Lung (tissue), 12 donors: Measurements from ENCODE around the gene VSTM2B. TPM values are rescaled to one million over a fixed set of nuclear protein-coding genes. Genes with fewer than 3 reads are reported as not detected.
A peak's percentile ranks its signal among the peaks of the same experiment; 100 is the strongest.

ENCODE experiments used
- ATAC-seq: fragments of 200-7000 bp; cut with Tn5 transposase; one replicate; pipeline ENCODE4 v1.9.1; 2020; ENCODE audit warnings: moderate number of reproducible peaks; ENCODE audit not compliant: insufficient read depth, low FRiP score
- DNase-seq, 3 donors: peaks; one replicate each; pipeline ENCODE4 v3.0.0-alpha.2; 2013 to 2017
- H3K27ac ChIP-seq, 2 donors: one replicate each; pipeline ENCODE4 v1.5.1; 2013; ENCODE audit warnings: mild to moderate bottlenecking in 2 of 2, moderate library complexity in 2 of 2, control low read depth in 1 of 2, inconsistent platforms in 1 of 2, low read depth in 1 of 2, low read length in 1 of 2
- H3K27me3 ChIP-seq, 3 donors: one replicate each; pipeline ENCODE4 v1.5.1; 2013; ENCODE audit warnings: low read length in 2 of 3; ENCODE audit not compliant: control insufficient read depth in 3 of 3, insufficient read depth in 3 of 3
- H3K36me3 ChIP-seq, 4 donors: one replicate each; pipeline ENCODE4 v1.5.1; 2013; ENCODE audit warnings: low read length in 4 of 4, mild to moderate bottlenecking in 1 of 4, moderate library complexity in 1 of 4; ENCODE audit not compliant: control insufficient read depth in 4 of 4, insufficient read depth in 4 of 4
- H3K4me1 ChIP-seq, 5 donors: one replicate each; pipeline ENCODE4 v1.5.1; 2013; ENCODE audit warnings: low read length in 5 of 5, mild to moderate bottlenecking in 2 of 5, moderate library complexity in 1 of 5; ENCODE audit not compliant: control insufficient read depth in 5 of 5, insufficient read depth in 5 of 5
- H3K4me3 ChIP-seq: one replicate; pipeline ENCODE4 v1.5.1; 2013; ENCODE audit warnings: mild to moderate bottlenecking, control low read depth, moderate library complexity
- H3K9ac ChIP-seq, 2 donors: one replicate each; pipeline ENCODE4 v1.5.1; 2013; ENCODE audit warnings: low read length in 2 of 2, control low read depth in 1 of 2; ENCODE audit not compliant: insufficient read depth in 1 of 2
- H3K9me3 ChIP-seq, 4 donors: one replicate each; pipeline ENCODE4 v1.5.1; 2013; ENCODE audit warnings: low read length in 3 of 4, mild to moderate bottlenecking in 1 of 4, moderate library complexity in 1 of 4; ENCODE audit not compliant: control insufficient read depth in 4 of 4, insufficient read depth in 3 of 4
- WGBS, 2 donors: extraction: QIAGEN DNeasy Blood & Tissue Kit; methylation state at CpG; one replicate each; pipeline ENCODE4 v1.1.7; 2013; 5-methylcytosine and 5-hydroxymethylcytosine counted together
- polyA plus RNA-seq, 2 donors: library from polyadenylated mRNA; stranded (reverse); fragments of 200-250 nt; gene quantifications; one replicate each; pipeline ENCODE4 v1.2.1, GENCODE V29; 2013
- total RNA-seq, 2 donors: library from RNA; depleted of rRNA in 1 of 2; stranded (reverse); fragments of >200 nt in 1 of 2; gene quantifications; one replicate each; pipeline ENCODE4 v1.2.1, GENCODE V29; 2014 to 2021
- TF ChIP-seq, protein P1 (sequence below): IDR thresholded peaks from 2 replicates; pipeline ENCODE4 v1.5.1; 2012; ENCODE audit warnings: mild to moderate bottlenecking; ENCODE audit errors: control extremely low read depth, extremely low read depth
- donor health status: control.
- donor health status: control.
- donor health status: Bipolar disorder and iron deficiency.
- donor health status: healthy.
- donor health status: DM: yes; HTN: yes; CAD: no.

Gene VSTM2B
- total and polyA plus RNA-seq, 4 donors, result not detected

- Histone ChIP-seq H3K27ac (no peak overlapping the region), H3K4me1 (no peaks in the 10 kb centered on the region), H3K4me3 (no peak overlapping the region), H3K36me3 (no peaks in the 10 kb centered on the region), H3K9me3 (peaks cover 0 to 19% (median 0%) of the 10 kb centered on the region in 4 donors), H3K9ac (no peak overlapping the region), H3K27me3 (peaks cover 0 to 4% (median 0%) of the 10 kb centered on the region in 3 donors)
- ATAC-seq (no peak), DNase-seq (peak; percentile 9 to 22 (median 22))
- 57 to 58% methylated on average over 34 of the region's 34 CpGs for WGBS, 2 donors
- TF ChIP-seq, protein P1, sequence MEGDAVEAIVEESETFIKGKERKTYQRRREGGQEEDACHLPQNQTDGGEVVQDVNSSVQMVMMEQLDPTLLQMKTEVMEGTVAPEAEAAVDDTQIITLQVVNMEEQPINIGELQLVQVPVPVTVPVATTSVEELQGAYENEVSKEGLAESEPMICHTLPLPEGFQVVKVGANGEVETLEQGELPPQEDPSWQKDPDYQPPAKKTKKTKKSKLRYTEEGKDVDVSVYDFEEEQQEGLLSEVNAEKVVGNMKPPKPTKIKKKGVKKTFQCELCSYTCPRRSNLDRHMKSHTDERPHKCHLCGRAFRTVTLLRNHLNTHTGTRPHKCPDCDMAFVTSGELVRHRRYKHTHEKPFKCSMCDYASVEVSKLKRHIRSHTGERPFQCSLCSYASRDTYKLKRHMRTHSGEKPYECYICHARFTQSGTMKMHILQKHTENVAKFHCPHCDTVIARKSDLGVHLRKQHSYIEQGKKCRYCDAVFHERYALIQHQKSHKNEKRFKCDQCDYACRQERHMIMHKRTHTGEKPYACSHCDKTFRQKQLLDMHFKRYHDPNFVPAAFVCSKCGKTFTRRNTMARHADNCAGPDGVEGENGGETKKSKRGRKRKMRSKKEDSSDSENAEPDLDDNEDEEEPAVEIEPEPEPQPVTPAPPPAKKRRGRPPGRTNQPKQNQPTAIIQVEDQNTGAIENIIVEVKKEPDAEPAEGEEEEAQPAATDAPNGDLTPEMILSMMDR, result no peak
These were observed 46.9 kb upstream of the VSTM2B start for GRCh38 chr19:29478578-29479565.

GRCh38 chr19:29479941-29480340 lies 45.9 kb upstream of the VSTM2B start:
- no peak for DNase-seq
- no peak for ATAC-seq
- no peak overlapping the region for H3K27ac ChIP-seq
- peaks cover 0 to under 1% (median 0%) of the 10 kb centered on the region in 3 donors for H3K27me3 ChIP-seq
- TF ChIP-seq, protein P1, result no peak
- H3K4me3 ChIP-seq, result no peak overlapping the region
- WGBS, 2 donors, result 79 to 85% methylated on average over 3 of the region's 3 CpGs
- H3K4me1 ChIP-seq, result no peaks in the 10 kb centered on the region
- no peak overlapping the region for H3K9ac ChIP-seq
- H3K36me3 ChIP-seq, result no peaks in the 10 kb centered on the region
- H3K9me3 ChIP-seq, result peaks cover 0 to 19% (median 0%) of the 10 kb centered on the region in 4 donors

DNA sequence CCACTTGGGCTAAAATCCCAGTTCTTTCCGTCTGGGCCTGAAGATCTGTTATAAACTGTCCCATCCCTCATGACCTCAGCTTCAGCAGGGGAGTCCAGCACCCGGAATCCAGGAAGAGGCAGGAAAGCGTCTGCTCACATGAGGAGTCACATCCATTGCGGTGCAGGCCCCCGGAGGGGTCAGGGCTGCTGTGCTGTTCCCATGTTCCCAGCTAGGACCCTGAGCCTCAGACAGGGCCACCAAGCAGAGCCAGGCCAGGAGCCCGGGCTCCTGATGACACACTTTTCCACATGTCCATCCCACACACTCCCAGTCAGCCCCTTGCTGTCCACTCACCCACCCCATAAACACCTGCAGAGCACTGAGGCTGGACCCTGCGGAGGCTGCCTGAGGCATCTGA lies 45.3 kb upstream of the VSTM2B start:
- H3K36me3 ChIP-seq, result no peaks in the 10 kb centered on the region
- H3K27ac ChIP-seq, result no peak overlapping the region
- H3K9me3 ChIP-seq, result peaks cover 0 to 19% (median 0%) of the 10 kb centered on the region in 4 donors
- 78 to 90% methylated on average over 7 of the region's 7 CpGs for WGBS, 2 donors
- H3K27me3 ChIP-seq, result no peaks in the 10 kb centered on the region
- ATAC-seq (no peak), DNase-seq (no peak)
- H3K9ac ChIP-seq, result no peak overlapping the region
- TF ChIP-seq, protein P1, result no peak
- no peaks in the 10 kb centered on the region for H3K4me1 ChIP-seq
- no peak overlapping the region for H3K4me3 ChIP-seq
